OCI-LY7 (cell line): ENCODE measurements around the gene HSPB9. TPM values are rescaled to one million over a fixed set of nuclear protein-coding genes. Genes with fewer than 3 reads are reported as not detected.

Experiments used
- BruUV-seq: library from RNA; stranded (reverse); fragments of 400-500 nt; replicated peaks from 2 replicates; lab custom pipeline; 2021; lab: Mats Ljungman, UMichigan
- CTCF ChIA-PET: fragments of 300-600 bp; sonication (Branson Sonifier 250); formaldehyde crosslinking; loops from one replicate; lab custom pipeline; 2022; ENCODE audit warnings: antibody characterized with exemption; ENCODE audit not compliant: unreplicated experiment; lab: Charles Lee
- POLR2A ChIA-PET: fragments of 300-600 bp; sonication (Branson Sonifier 250); formaldehyde crosslinking; loops from one replicate; lab custom pipeline; 2022; ENCODE audit warnings: antibody characterized with exemption; lab: Charles Lee
- DNase-seq: peaks from one replicate; pipeline ENCODE4 v3.0.0-alpha.2; 2015; ENCODE audit warnings: low spot score
- H2AFZ ChIP-seq: fragments of 200-600 bp; sonication (generic), shearing (Covaris generic); 2 replicates; pipeline ENCODE4 v1.6.1; 2014; ENCODE audit warnings: mild to moderate bottlenecking, antibody characterized with exemption, low read length, moderate library complexity
- H3K27ac ChIP-seq: fragments of 200-600 bp; sonication (generic); 2 replicates; pipeline ENCODE4 v1.5.1; 2014; ENCODE audit warnings: mixed run types, low read depth, mild to moderate bottlenecking, moderate library complexity, low read length, inconsistent platforms; ENCODE audit not compliant: poor library complexity, severe bottlenecking
- H3K36me3 ChIP-seq: fragments of 200-600 bp; sonication (generic); 2 replicates; pipeline ENCODE4 v1.6.1; 2014; ENCODE audit warnings: mild to moderate bottlenecking, antibody characterized with exemption, low read length, moderate library complexity, mixed read lengths; ENCODE audit not compliant: insufficient read depth
- H3K4me1 ChIP-seq: fragments of 200-600 bp; sonication (generic); 2 replicates; pipeline ENCODE4 v1.5.1; 2014; ENCODE audit warnings: mild to moderate bottlenecking, low read length; ENCODE audit not compliant: insufficient read depth, poor library complexity, severe bottlenecking
- H3K4me2 ChIP-seq: fragments of 200-600 bp; sonication (generic); 2 replicates; pipeline ENCODE4 v1.6.1; 2014; ENCODE audit warnings: mild to moderate bottlenecking, low read length
- H3K4me3 ChIP-seq: fragments of 200-600 bp; sonication (generic); 2 replicates; pipeline ENCODE4 v1.5.1; 2014; ENCODE audit warnings: mild to moderate bottlenecking, low read depth, low read length; ENCODE audit not compliant: poor library complexity, severe bottlenecking
- H3K79me2 ChIP-seq: fragments of 200-600 bp; sonication (generic); 2 replicates; pipeline ENCODE4 v1.6.1; 2016; ENCODE audit warnings: low read depth, mild to moderate bottlenecking, low read length, moderate library complexity, mixed read lengths; ENCODE audit not compliant: insufficient read depth
- H3K9me2 ChIP-seq: fragments of 200-600 bp; sonication (generic); 2 replicates; pipeline ENCODE4 v1.6.1; 2016; ENCODE audit warnings: mild to moderate bottlenecking, low read length, mixed read lengths; ENCODE audit not compliant: insufficient read depth
- H3K9me3 ChIP-seq: fragments of 200-600 bp; sonication (generic); 2 replicates; pipeline ENCODE4 v1.6.1; 2014; ENCODE audit warnings: mild to moderate bottlenecking, mixed run types, low read length, mixed read lengths
- H4K20me1 ChIP-seq: fragments of 200-600 bp; sonication (generic); 2 replicates; pipeline ENCODE4 v1.6.1; 2014; ENCODE audit warnings: mild to moderate bottlenecking, antibody characterized with exemption, low read length, moderate library complexity, mixed read lengths; ENCODE audit not compliant: insufficient read depth
- CTCF ChIP-seq: fragments of 200-600 bp; sonication (generic); conservative IDR thresholded peaks from 2 replicates; pipeline ENCODE4 v1.5.1; 2014; ENCODE audit warnings: mild to moderate bottlenecking, antibody characterized with exemption, low read length, moderate library complexity, mixed read lengths
- EZH2phosphoT487 ChIP-seq: fragments of 200-600 bp; sonication (generic); IDR thresholded peaks from 2 replicates; pipeline ENCODE4 v1.6.1; 2018; ENCODE audit warnings: low read depth, borderline replicate concordance, mild to moderate bottlenecking, mixed run types, antibody characterized with exemption, low read length, moderate library complexity, mixed read lengths
- intact Hi-C: fragments of 100-400 bp; cut with micrococcal nuclease; formaldehyde crosslinking; loops from one replicate; pipeline ENCODE4 v1.10.0; 2022; ENCODE audit not compliant: unreplicated experiment
- total RNA-seq, 2 experiments: library from RNA; depleted of rRNA in 1 of 2; stranded (reverse); fragments of >200 nt in 1 of 2; shearing (Covaris generic) in 1 of 2; gene quantifications; 2 replicates each; pipeline ENCODE4 v1.2.3, GENCODE V29; 2014 to 2022

HSPB9 gene
- total RNA-seq, 2 experiments from 2014 or later, result 0.16 TPM; not detected in 1

GRCh38 chr17:42110301-42111264, 12.0 kb upstream of the HSPB9 start:
- no peaks in the 10 kb centered on the region for H3K79me2 ChIP-seq
- H3K36me3 ChIP-seq, result peaks cover 21% of the 10 kb centered on the region
- H3K9me3 ChIP-seq, result no peaks in the 10 kb centered on the region
- H3K4me3 ChIP-seq, result no peak overlapping the region
- no TSS peak for BruUV-seq
- TF ChIP-seq EZH2phosphoT487, result no peak
- no peak for TF ChIP-seq CTCF
- H4K20me1 ChIP-seq, result no peaks in the 10 kb centered on the region
- CTCF ChIA-PET, result no interaction called here
- intact Hi-C loops, result loop anchor here (10.0 kb wide), 2 partner anchors 274 to 376 kb away; partner anchors contain the start of genes HAP1 and STAT3
- H3K4me1 ChIP-seq, result peaks cover 60% of the 10 kb centered on the region
- POLR2A ChIA-PET, result interaction anchor here (0.5 to 2.1 kb wide), 4 partner anchors 10 to 292 kb away, joined by 3 to 6 read pairs (median 4); partner anchors contain the start of genes KAT2A and NKIRAS2
- H3K9me2 ChIP-seq, result no peaks in the 10 kb centered on the region
- no peak overlapping the region for H2AFZ ChIP-seq
- peak; percentile 26 for DNase-seq
- H3K4me2 ChIP-seq, result no peak overlapping the region; the same call in 1 of the 2 replicates
- no peak overlapping the region for H3K27ac ChIP-seq

- CTCF ChIA-PET, result interaction anchor here (0.6 kb wide), 1 partner anchor 9 kb away, joined by 3 read pairs; no protein-coding TSS in a partner anchor
- POLR2A ChIA-PET, result interaction anchor here (0.9 to 2.1 kb wide), 3 partner anchors 9 to 94 kb away, joined by 3 to 6 read pairs (median 3); partner anchors contain the start of genes DNAJC7, KAT2A and NKIRAS2
- no peak overlapping the region for H3K4me3 ChIP-seq
Observed at GRCh38 chr17:42111265-42111636, 11.4 kb upstream of the HSPB9 start.

More at GRCh38 chr17:42111265-42111636, 11.4 kb upstream of the HSPB9 start:
- BruUV-seq, result no TSS peak
- no peak for DNase-seq
- intact Hi-C loops, result loop anchor here (10.0 kb wide), 2 partner anchors 274 to 376 kb away; partner anchors contain the start of genes HAP1 and STAT3
- Histone ChIP-seq H3K9me2 (no peaks in the 10 kb centered on the region), H3K79me2 (no peaks in the 10 kb centered on the region), H3K4me2 (peak overlapping the region; percentile 85; the same call in 1 of the 2 replicates), H3K9me3 (no peaks in the 10 kb centered on the region), H3K4me1 (peaks cover 67% of the 10 kb centered on the region), H2AFZ (no peak overlapping the region), H4K20me1 (no peaks in the 10 kb centered on the region), H3K36me3 (peaks cover 21% of the 10 kb centered on the region), H3K27ac (no peak overlapping the region)
- no peak for TF ChIP-seq CTCF
- no peak for TF ChIP-seq EZH2phosphoT487
